WTC11 (cell line): ENCODE measurements around the gene NKAIN2.

Experiments used
- AFF4 ChIP-seq: sonication (generic); formaldehyde crosslinking; IDR thresholded peaks from 2 replicates; pipeline ENCODE4 v1.8.1; 2023; ENCODE audit warnings: mild to moderate bottlenecking, missing genetic modification reagents, borderline replicate concordance
- CTCF ChIP-seq: fragments of 200-600 bp; IDR thresholded peaks from 2 replicates; pipeline ENCODE4 v1.8.0; 2022; ENCODE audit warnings: antibody characterized with exemption
- RELA ChIP-seq: sonication (generic); formaldehyde crosslinking; IDR thresholded peaks from 2 replicates; pipeline ENCODE4 v1.8.1; 2022; ENCODE audit warnings: missing genetic modification reagents, mild to moderate bottlenecking, borderline replicate concordance

GRCh38 chr6:124076336-124077048, 272.8 kb downstream of the NKAIN2 start:
- TF ChIP-seq CTCF (no peak), AFF4 (CRISPR knock-in tag) (no peak), RELA (CRISPR knock-in tag) (no peak)
